Measurements from ENCODE around the gene LARGE1.

GRCh38 chr22:33811208-33811607 lies 109.1 kb downstream of the LARGE1 start:
- TF ChIP-seq CTCF (IDR thresholded peaks at IDR 0.05; ENCODE audit: low read depth, low read length) (no peak), POLR2A (IDR thresholded peaks at IDR 0.05; ENCODE audit: extremely low read depth, insufficient read length) (no peak)

All from NB4 (cell line).